NOMO-1 treated with DMSO at 0.1 percent for 48 hours (cell line): ENCODE data around the gene LDB2.

ENCODE experiments used
- DNase-seq: peaks from one replicate; lab custom pipeline; 2025; ENCODE audit not compliant: unreplicated experiment; lab: John Stamatoyannopoulos, UW

The LDB2 gene

GRCh38 chr4:16760617-16761363, 137.7 kb downstream of the LDB2 start:
- DNase-seq = no peak

- no peak for DNase-seq
Observed at GRCh38 chr4:16759931-16760582, 138.4 kb downstream of the LDB2 start.

GRCh38 chr4:16758816-16759215, 139.6 kb downstream of the LDB2 start:
- DNase-seq = no peak

GRCh38 chr4:16758255-16758654, 140.2 kb downstream of the LDB2 start:
- DNase-seq = no peak

GRCh38 chr4:16757080-16757521, 141.3 kb downstream of the LDB2 start:
- DNase-seq = no peak

GRCh38 chr4:16754104-16754503, 144.3 kb downstream of the LDB2 start:
- no peak for DNase-seq

GRCh38 chr4:16752150-16752549, 146.3 kb downstream of the LDB2 start:
- no peak for DNase-seq

GRCh38 chr4:16750882-16751642, 147.4 kb downstream of the LDB2 start:
- no peak for DNase-seq

- no peak for DNase-seq
Observed at GRCh38 chr4:16750216-16750615, 148.2 kb downstream of the LDB2 start.

- no peak for DNase-seq
Observed at GRCh38 chr4:16745887-16746286, 152.6 kb downstream of the LDB2 start.

- no peak for DNase-seq
Observed at GRCh38 chr4:16745009-16745635, 153.3 kb downstream of the LDB2 start.

GRCh38 chr4:16741287-16741686, 157.2 kb downstream of the LDB2 start:
- no peak for DNase-seq

- no peak for DNase-seq
Observed at GRCh38 chr4:16739997-16740624, 158.3 kb downstream of the LDB2 start.

GRCh38 chr4:16738558-16738957, 159.9 kb downstream of the LDB2 start:
- DNase-seq = no peak

- no peak for DNase-seq
Observed at GRCh38 chr4:16733509-16733908, 164.9 kb downstream of the LDB2 start.

GRCh38 chr4:16732741-16733140, 165.7 kb downstream of the LDB2 start:
- DNase-seq = no peak

GRCh38 chr4:16731776-16732380, 166.6 kb downstream of the LDB2 start:
- DNase-seq = no peak

GRCh38 chr4:16730522-16731205, 167.8 kb downstream of the LDB2 start:
- no peak for DNase-seq

GRCh38 chr4:16729336-16729735, 169.1 kb downstream of the LDB2 start:
- no peak for DNase-seq

- DNase-seq = no peak
Observed at GRCh38 chr4:16728849-16729248, 169.6 kb downstream of the LDB2 start.
